HG02885 (cell line): ENCODE measurements around the gene OR1E2.
"Not testable (repeated sequence)": the region's sequence is repeated elsewhere in the genome, so short reads cannot be mapped to it uniquely, and the experiment has no call there.

Experiments
- ATAC-seq: cut with Tn5 transposase; IDR thresholded peaks from one replicate; pipeline ENCODE4 v1.9.1; 2021; ENCODE audit warnings: mild to moderate bottlenecking; ENCODE audit not compliant: unreplicated experiment, poor library complexity

The OR1E2 gene

GRCh38 chr17:3433741-3434140 is at the start of gene OR1E2:
Gene OR1E2 (minus strand): TSS chr17:3433841. CDS start chr17:3433841, 0 bp downstream.
- no peak for ATAC-seq

DNA sequence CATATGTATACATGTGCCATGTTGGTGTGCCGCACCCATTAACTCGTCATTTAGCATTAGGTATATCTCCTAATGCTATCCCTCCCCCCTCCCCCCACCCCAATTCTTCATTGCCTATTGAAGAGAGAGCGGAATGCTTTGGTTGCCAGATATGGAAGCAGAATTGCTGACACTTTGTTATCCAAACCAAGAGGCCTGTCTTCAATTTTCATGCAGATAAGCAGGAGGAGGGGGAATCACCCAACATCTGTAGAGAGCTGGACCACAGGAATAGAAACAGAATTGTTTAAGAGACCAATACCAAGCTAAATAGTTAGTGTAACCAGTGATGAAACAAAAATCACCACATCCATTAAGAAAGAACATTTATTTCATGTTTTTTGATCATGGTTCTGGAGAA is 49.2 kb upstream of the OR1E2 start:
- ATAC-seq = no peak

GRCh38 chr17:3479988-3480387 is 46.3 kb upstream of the OR1E2 start:
- ATAC-seq = no peak

GRCh38 chr17:3475812-3476610 is 42.4 kb upstream of the OR1E2 start, which contains the start of gene ASPA:
Gene ASPA (plus strand): TSS chr17:3475997. CDS start chr17:3476160, 163 bp downstream.
- ATAC-seq = no peak

GRCh38 chr17:3475251-3475685 is 41.6 kb upstream of the OR1E2 start:
- ATAC-seq = no peak

DNA sequence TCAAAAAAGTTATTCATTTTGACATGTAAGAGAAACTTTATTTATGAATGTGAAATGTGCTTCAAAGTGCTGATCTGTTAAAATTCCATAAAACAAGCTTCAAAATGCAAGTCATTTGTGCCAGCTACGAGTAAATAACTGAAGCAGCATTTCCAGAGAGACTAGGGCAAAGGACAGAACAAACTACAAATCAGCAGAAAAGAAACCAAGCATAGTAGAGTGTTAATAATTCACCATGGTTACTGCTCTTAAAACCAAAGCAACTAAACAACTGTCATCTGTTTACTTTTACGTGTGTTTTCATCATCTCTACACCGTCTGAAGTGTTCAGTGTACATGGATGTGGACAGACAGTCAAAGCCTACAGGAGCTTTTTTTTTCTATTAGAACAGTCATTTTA is 40.6 kb upstream of the OR1E2 start:
- no peak for ATAC-seq

- ATAC-seq = no peak
Observed at GRCh38 chr17:3472137-3472536, 38.5 kb upstream of the OR1E2 start.

- ATAC-seq = no peak
Observed at GRCh38 chr17:3471599-3471998, 38.0 kb upstream of the OR1E2 start, which contains the start of gene SPATA22. Gene SPATA22 (minus strand): TSS chr17:3471819. CDS start chr17:3469325, 2,494 bp downstream.

DNA sequence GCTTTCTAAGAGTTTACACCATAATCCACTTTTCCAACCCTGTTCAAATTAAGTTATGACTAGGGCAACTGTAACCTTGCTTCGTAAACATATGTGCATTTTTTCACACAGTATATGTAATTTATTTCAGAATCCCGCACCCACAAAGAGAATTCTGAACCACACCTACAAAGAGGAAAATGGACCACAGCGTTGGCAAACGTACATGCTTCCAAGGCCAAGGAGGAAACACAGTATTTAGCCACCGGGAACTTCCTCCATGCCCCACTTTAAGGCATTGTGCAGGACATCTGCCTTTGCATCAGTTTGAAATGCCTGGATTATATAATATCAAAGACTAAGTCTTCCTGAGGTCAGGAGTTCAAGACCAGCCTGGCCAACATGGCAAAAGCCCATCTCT is 35.9 kb upstream of the OR1E2 start:
- ATAC-seq = no peak

GRCh38 chr17:3466355-3466754 is 32.7 kb upstream of the OR1E2 start:
- ATAC-seq = not testable (repeated sequence)

GRCh38 chr17:3448059-3448665 is 14.5 kb upstream of the OR1E2 start:
- no peak for ATAC-seq

- ATAC-seq = no peak
Observed at GRCh38 chr17:3447625-3448024, 14.0 kb upstream of the OR1E2 start.

GRCh38 chr17:3440451-3440850 is 6.8 kb upstream of the OR1E2 start:
- no peak for ATAC-seq

GRCh38 chr17:3438368-3438767 is 4.7 kb upstream of the OR1E2 start:
- ATAC-seq = no peak

DNA sequence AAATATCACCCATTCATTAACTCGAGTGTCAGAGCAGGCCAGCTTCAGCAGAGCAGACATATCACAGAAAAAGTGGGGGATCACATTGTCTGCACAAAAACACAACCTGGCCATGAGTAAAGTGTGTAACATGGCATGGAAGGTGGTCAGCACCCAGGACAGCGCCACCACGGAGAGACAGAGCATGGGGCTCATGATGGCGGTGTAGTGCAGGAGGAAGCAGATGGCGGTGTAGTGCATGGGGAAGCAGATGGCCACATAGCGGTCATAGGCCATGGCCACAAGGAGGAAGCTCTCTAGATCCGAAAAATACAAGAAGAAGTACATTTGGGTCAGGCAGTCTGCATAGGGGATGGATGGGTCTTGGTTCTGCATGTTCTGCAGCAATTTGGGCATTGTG is 426 bp downstream of the OR1E2 start:
- ATAC-seq = not testable (repeated sequence)

GRCh38 chr17:3418222-3418621 is 15.4 kb downstream of the OR1E2 start:
- ATAC-seq = no peak

DNA sequence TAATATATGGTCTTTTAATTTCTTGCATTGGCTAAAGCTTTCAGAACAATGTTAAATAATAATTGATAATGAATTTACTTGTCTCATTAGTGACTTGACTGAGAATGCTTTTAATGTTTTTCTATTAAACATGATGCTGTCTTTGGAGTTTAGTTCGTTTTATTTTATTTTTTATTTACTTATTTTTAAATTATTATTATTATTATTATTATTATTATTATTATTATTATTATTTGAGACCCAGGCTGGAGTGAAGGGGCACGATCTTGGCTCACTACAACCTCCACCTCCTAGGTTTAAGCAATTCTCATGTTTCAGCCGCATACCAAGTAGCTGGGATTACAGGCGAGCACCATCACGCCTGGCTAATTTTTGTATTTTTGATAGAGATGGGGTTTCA is 18.0 kb downstream of the OR1E2 start:
- ATAC-seq = no peak

DNA sequence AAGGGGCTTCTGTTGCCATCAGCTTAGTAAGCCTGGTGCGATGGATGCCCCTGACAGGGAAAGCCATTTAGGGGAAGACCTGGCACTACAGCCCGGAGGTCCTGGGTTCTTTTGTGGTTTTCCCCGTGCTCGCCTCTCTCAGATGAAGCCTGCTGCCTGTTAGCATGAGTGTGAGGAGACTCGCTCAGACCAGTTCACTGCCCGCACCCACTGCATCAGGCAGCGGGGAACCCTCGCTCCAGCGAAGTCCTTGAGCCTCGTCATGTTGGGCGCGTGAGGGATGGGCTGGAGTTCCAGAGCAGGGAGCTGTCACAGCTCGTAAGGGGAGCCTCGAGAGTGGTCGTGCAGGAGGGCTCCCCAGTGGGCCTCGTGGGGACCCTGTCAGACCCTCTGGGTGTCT is 21.4 kb downstream of the OR1E2 start:
- not testable (repeated sequence) for ATAC-seq

GRCh38 chr17:3411070-3411469 is 22.6 kb downstream of the OR1E2 start, which contains the start of gene OR3A3:
Gene OR3A3 (plus strand): TSS chr17:3411370.
- ATAC-seq = no peak

GRCh38 chr17:3403856-3404255 is 29.8 kb downstream of the OR1E2 start:
- not testable (repeated sequence) for ATAC-seq

DNA sequence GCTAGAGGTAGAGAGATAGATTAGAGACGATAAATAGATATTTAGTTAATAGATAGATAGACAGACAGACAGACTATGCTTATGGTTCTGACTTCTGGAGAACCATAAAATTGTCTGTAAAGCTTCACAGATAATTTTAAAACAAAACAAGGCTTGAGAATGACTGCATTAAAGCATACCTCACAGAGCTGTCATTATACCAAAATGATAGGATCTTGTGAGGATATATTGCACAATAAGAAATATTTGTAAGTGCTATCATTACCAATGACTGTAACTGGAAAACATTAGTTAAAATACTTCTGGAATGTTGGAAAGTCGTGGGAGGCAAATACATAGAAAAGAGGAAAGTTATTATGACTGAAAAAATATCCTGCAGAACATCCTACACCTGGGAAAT is 31.9 kb downstream of the OR1E2 start:
- ATAC-seq = no peak

DNA sequence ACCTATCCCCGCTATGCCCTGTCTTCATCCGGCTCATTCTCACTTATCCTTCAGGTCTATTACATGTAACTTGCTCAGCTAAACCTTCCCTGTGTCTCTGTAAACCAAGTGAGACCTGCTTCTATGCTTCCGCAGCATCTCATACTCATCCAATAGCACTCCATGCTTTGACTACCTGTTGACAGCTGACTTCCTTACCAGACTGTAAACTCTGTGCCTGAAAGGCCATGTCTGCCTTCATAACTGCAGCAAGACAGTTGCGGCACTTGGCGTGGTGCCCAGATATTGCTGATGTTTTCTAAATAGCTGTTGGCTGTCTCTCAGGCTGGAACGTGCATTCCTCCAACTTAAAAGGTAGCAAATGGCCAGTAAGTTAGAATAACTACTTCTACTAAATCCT is 33.6 kb downstream of the OR1E2 start:
- no peak for ATAC-seq
